GM19239 (cell line): ENCODE data around the gene PSD.

Source experiments
- DNase-seq: peaks from one replicate; pipeline ENCODE4 v3.0.0; 2011; ENCODE audit warnings: low spot score; ENCODE audit not compliant: insufficient read length
- FAIRE-seq: peaks from 2 replicates; lab custom pipeline; 2011; peaks lifted over from hg19 to GRCh38; lab: Jason Lieb, UNC

PSD gene

GRCh38 chr10:102395400-102396316, 22.9 kb downstream of the PSD start, which contains the start of gene NFKB2:
TSS of gene NFKB2 (plus strand) at chr10:102395705. CDS start at chr10:102395960, 255 bp downstream.
- FAIRE-seq (peak; percentile 77), DNase-seq (peak; percentile 78)

GRCh38 chr10:102394801-102395399, 23.7 kb downstream of the PSD start:
- FAIRE-seq (no peak), DNase-seq (no peak)

- peak; percentile 92 for FAIRE-seq
- peak; percentile 97 for DNase-seq
Observed at GRCh38 chr10:102394079-102394800, 24.3 kb downstream of the PSD start.

- FAIRE-seq (peak; percentile 59), DNase-seq (no peak)
Observed at GRCh38 chr10:102393411-102394078, 25.0 kb downstream of the PSD start.

GRCh38 chr10:102392306-102392705, 26.3 kb downstream of the PSD start:
- DNase-seq = no peak
- no peak for FAIRE-seq

- DNase-seq (no peak), FAIRE-seq (no peak)
Observed at GRCh38 chr10:102389894-102390293, 28.7 kb downstream of the PSD start.

- FAIRE-seq (no peak), DNase-seq (no peak)
Observed at GRCh38 chr10:102384606-102385429, 33.8 kb downstream of the PSD start.

- FAIRE-seq (no peak), DNase-seq (no peak)
Observed at GRCh38 chr10:102384053-102384452, 34.5 kb downstream of the PSD start.

GRCh38 chr10:102382871-102383270, 35.7 kb downstream of the PSD start:
- FAIRE-seq = no peak
- no peak for DNase-seq

GRCh38 chr10:102381983-102382382, 36.6 kb downstream of the PSD start:
- no peak for DNase-seq
- no peak for FAIRE-seq

- FAIRE-seq = no peak
- DNase-seq = no peak
Observed at GRCh38 chr10:102379383-102379782, 39.2 kb downstream of the PSD start.

- DNase-seq (no peak), FAIRE-seq (no peak)
Observed at GRCh38 chr10:102376901-102377300, 41.7 kb downstream of the PSD start.

- no peak for FAIRE-seq
Observed at GRCh38 chr10:102375867-102376266, 42.7 kb downstream of the PSD start.

GRCh38 chr10:102375250-102375649, 43.3 kb downstream of the PSD start:
- FAIRE-seq = no peak

More at GRCh38 chr10:102375867-102376266, 42.7 kb downstream of the PSD start:
- no peak for DNase-seq

GRCh38 chr10:102371295-102371694, 47.3 kb downstream of the PSD start:
- DNase-seq (no peak), FAIRE-seq (no peak)

More at GRCh38 chr10:102375250-102375649, 43.3 kb downstream of the PSD start:
- no peak for DNase-seq

GRCh38 chr10:102368077-102368476, 50.5 kb downstream of the PSD start:
- DNase-seq = no peak
- FAIRE-seq = no peak

- FAIRE-seq (no peak), DNase-seq (no peak)
Observed at GRCh38 chr10:102367441-102367840, 51.1 kb downstream of the PSD start.

GRCh38 chr10:102358712-102359382, 59.7 kb downstream of the PSD start:
- FAIRE-seq = no peak
- no peak for DNase-seq

- FAIRE-seq (no peak), DNase-seq (no peak)
Observed at GRCh38 chr10:102354451-102354850, 64.1 kb downstream of the PSD start.
